ENCODE measurements around the gene PRDM5. TPM values are rescaled to one million over a fixed set of nuclear protein-coding genes. Genes with fewer than 3 reads are reported as not detected.
A peak's percentile ranks its signal among the peaks of the same experiment; 100 is the strongest.

The PRDM5 gene
- total and polyA plus RNA-seq, 7 donors = 0.56 to 3.4 (median 2.2) TPM

DNA sequence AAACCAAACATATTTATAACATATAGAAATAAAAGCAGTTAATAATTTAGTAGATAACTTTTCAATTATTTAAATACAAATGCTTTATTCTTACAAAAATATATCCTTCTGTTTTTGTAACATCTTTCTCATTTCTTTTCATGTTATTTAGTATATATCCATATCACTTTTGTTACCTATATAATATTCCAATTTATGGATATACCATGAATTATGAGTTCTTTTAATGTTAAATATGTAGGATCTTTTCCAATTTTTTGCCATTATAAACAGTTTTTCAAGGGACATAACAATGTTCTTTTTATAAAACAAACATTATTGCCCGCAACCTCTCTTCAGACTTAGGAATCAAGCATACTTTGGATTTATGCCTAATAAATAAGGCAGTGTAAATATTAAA lies 151.6 kb downstream of the PRDM5 start:
- Histone ChIP-seq H3K27me3 (ENCODE audit: insufficient read depth in 3 of 3, low read length in 2 of 3) (no peaks in the 10 kb centered on the region), H3K36me3 (ENCODE audit: insufficient read depth in 1 of 2, low read depth in 1 of 2) (no peaks in the 10 kb centered on the region), H3K4me3 (no peak overlapping the region), H3K9me3 (no peaks in the 10 kb centered on the region), H3K4me1 (no peaks in the 10 kb centered on the region), H3K27ac (no peak overlapping the region)
- ATAC-seq = no peak
- TF ChIP-seq, protein P1, sequence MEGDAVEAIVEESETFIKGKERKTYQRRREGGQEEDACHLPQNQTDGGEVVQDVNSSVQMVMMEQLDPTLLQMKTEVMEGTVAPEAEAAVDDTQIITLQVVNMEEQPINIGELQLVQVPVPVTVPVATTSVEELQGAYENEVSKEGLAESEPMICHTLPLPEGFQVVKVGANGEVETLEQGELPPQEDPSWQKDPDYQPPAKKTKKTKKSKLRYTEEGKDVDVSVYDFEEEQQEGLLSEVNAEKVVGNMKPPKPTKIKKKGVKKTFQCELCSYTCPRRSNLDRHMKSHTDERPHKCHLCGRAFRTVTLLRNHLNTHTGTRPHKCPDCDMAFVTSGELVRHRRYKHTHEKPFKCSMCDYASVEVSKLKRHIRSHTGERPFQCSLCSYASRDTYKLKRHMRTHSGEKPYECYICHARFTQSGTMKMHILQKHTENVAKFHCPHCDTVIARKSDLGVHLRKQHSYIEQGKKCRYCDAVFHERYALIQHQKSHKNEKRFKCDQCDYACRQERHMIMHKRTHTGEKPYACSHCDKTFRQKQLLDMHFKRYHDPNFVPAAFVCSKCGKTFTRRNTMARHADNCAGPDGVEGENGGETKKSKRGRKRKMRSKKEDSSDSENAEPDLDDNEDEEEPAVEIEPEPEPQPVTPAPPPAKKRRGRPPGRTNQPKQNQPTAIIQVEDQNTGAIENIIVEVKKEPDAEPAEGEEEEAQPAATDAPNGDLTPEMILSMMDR (IDR thresholded peaks at IDR 0.05) = no peak
- DNase-seq = no peak
- intact Hi-C loops (cut with DNase I) = no loop called here
- WGBS, 3 donors = 97 to 100% (median 100%) methylated on average over 1 of the region's 1 CpG

DNA sequence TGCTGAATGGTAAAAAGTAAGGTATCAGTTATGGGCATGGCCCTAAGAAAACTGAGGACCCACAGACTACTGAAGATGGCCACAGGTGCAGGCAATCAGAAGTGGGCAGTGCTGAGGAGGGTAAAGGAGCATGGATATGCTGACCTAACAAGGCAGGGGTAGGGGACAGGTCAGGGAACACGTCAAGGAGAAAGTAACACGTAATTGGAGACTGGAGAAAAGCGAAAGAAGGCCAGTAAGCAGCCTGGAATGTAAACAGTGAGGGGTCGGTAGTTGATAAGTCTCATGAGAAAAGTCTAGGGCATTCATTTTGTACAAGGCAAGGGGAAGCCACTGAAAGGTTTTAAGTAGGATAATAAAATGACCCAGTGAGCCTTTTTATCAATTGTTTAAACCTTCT lies 153.3 kb downstream of the PRDM5 start:
- WGBS, 3 donors = 27 to 36% (median 35%) methylated on average over 4 of the region's 4 CpGs
- Histone ChIP-seq H3K36me3 (ENCODE audit: insufficient read depth in 1 of 2, low read depth in 1 of 2) (no peaks in the 10 kb centered on the region), H3K4me1 (no peaks in the 10 kb centered on the region), H3K9me3 (no peaks in the 10 kb centered on the region), H3K27ac (no peak overlapping the region), H3K27me3 (ENCODE audit: insufficient read depth in 3 of 3, low read length in 2 of 3) (no peaks in the 10 kb centered on the region), H3K4me3 (no peak overlapping the region)
- TF ChIP-seq, protein P1 (IDR thresholded peaks at IDR 0.05) = no peak
- DNase-seq (no peak), ATAC-seq (no peak)
- intact Hi-C loops (cut with DNase I) = no loop called here

DNA sequence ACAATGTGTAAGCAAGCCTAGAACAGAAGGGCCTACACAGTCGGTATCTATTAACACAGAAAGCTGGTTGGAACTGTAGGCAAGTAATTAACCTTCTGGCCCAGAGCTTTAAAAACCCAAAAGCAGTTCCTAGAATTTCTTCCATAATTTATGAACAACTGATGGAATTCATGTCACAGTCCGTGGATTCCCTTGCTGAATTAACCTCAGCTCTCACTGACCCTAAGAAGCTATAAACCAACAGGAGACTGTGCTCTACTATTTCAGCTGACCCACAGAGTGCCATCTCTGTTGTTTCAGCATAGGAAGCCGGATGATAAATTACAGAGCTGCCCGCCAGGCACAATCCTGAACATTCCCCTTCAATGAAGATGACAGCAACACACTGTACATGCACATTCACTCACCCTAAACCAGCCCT lies 157.3 kb downstream of the PRDM5 start:
- TF ChIP-seq, protein P1 (IDR thresholded peaks at IDR 0.05) = no peak
- no peaks in the 10 kb centered on the region for H3K27me3 ChIP-seq (ENCODE audit: insufficient read depth in 3 of 3, low read length in 2 of 3)
- no peaks in the 10 kb centered on the region for H3K4me1 ChIP-seq
- intact Hi-C loops (cut with DNase I) = no loop called here
- H3K4me3 ChIP-seq = no peak overlapping the region
- H3K36me3 ChIP-seq (ENCODE audit: insufficient read depth in 1 of 2, low read depth in 1 of 2) = no peaks in the 10 kb centered on the region
- no peaks in the 10 kb centered on the region for H3K9me3 ChIP-seq
- ATAC-seq (peak; percentile 46 to 75 (median 50)), DNase-seq (no peak)
- 49 to 54% (median 49%) methylated on average over 4 of the region's 4 CpGs for WGBS, 3 donors
- peak overlapping the region; percentile 59 for H3K27ac ChIP-seq

DNA sequence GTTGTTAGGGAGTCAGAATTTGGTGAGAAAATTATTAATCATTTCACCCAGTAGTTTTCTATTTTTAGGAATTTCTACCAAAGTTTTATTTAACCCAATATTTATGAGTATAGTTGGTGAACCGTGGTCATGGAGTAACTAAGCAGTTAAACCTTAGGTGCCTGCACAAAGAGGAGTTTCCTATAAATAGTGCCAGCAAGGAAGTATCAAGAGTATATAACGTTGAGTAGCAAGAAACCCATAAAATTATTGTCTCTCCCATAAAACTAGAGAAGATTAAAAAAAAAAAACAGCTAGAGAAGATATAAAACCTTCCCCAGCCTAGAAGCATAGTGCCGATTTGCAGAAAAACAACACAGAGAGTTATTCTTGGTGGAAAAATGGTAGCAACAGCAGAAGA lies 158.9 kb downstream of the PRDM5 start:
- DNase-seq (no peak), ATAC-seq (no peak)
- H3K27ac ChIP-seq = no peak overlapping the region
- H3K4me3 ChIP-seq = no peak overlapping the region
- H3K27me3 ChIP-seq (ENCODE audit: insufficient read depth in 3 of 3, low read length in 2 of 3) = no peaks in the 10 kb centered on the region
- TF ChIP-seq, protein P1 (IDR thresholded peaks at IDR 0.05) = no peak
- H3K4me1 ChIP-seq = no peaks in the 10 kb centered on the region
- WGBS, 3 donors = 73 to 77% (median 74%) methylated on average over 3 of the region's 3 CpGs
- intact Hi-C loops (cut with DNase I) = no loop called here
- no peaks in the 10 kb centered on the region for H3K9me3 ChIP-seq
- no peaks in the 10 kb centered on the region for H3K36me3 ChIP-seq (ENCODE audit: insufficient read depth in 1 of 2, low read depth in 1 of 2)

DNA sequence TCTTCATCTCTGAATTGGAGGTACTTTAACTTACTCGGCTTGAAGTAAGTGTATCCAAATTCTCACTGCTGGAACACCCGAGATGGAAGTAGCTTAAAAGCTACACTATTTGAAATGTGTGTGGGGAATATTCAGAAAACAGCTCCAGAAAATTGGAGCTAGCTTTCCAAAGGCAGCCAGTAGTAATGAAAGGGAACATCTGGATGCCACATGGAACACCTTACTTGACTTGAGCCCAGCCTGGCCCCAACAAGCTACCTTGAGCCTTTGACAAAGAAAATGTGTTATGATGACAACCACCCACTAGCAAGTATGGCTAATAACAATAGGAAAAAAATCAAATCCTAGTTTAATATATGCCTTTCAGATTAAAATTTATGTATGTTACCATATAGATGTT lies 161.5 kb downstream of the PRDM5 start:
- intact Hi-C loops (cut with DNase I) = no loop called here
- no peaks in the 10 kb centered on the region for H3K9me3 ChIP-seq
- TF ChIP-seq, protein P1 (IDR thresholded peaks at IDR 0.05) = no peak
- H3K27me3 ChIP-seq (ENCODE audit: insufficient read depth in 3 of 3, low read length in 2 of 3) = no peaks in the 10 kb centered on the region
- ATAC-seq (no peak), DNase-seq (no peak)
- H3K4me3 ChIP-seq = no peak overlapping the region
- H3K27ac ChIP-seq = no peak overlapping the region
- no peaks in the 10 kb centered on the region for H3K4me1 ChIP-seq
- no peaks in the 10 kb centered on the region for H3K36me3 ChIP-seq (ENCODE audit: insufficient read depth in 1 of 2, low read depth in 1 of 2)
- WGBS, 3 donors = 64 to 75% (median 70%) methylated on average over 2 of the region's 2 CpGs
